GM21447 (cell line): ENCODE results near the gene SNX20.

Source experiments
- ATAC-seq: cut with Tn5 transposase; IDR thresholded peaks from one replicate; pipeline ENCODE4 v1.9.1; 2021; ENCODE audit not compliant: unreplicated experiment

SNX20 gene

GRCh38 chr16:50637716-50638602 is 43.2 kb downstream of the SNX20 start:
- no peak for ATAC-seq

- ATAC-seq, result no peak
These were observed 44.2 kb downstream of the SNX20 start for GRCh38 chr16:50636753-50637374.

- no peak for ATAC-seq
These were observed 45.4 kb downstream of the SNX20 start for GRCh38 chr16:50635505-50636392.

- no peak for ATAC-seq
These were observed 46.2 kb downstream of the SNX20 start for GRCh38 chr16:50634947-50635346.

GRCh38 chr16:50634090-50634489 is 47.0 kb downstream of the SNX20 start:
- no peak for ATAC-seq

GRCh38 chr16:50632927-50633800 is 47.9 kb downstream of the SNX20 start:
- no peak for ATAC-seq

GRCh38 chr16:50631985-50632576 is 49.0 kb downstream of the SNX20 start:
- ATAC-seq, result no peak

- ATAC-seq, result no peak
These were observed 49.7 kb downstream of the SNX20 start for GRCh38 chr16:50631249-50631984.

GRCh38 chr16:50630394-50631020 is 50.6 kb downstream of the SNX20 start:
- no peak for ATAC-seq

- ATAC-seq, result no peak
These were observed 51.8 kb downstream of the SNX20 start for GRCh38 chr16:50629334-50629733.

- ATAC-seq, result no peak
These were observed 52.8 kb downstream of the SNX20 start for GRCh38 chr16:50628156-50628802.

- ATAC-seq, result no peak
These were observed 53.7 kb downstream of the SNX20 start for GRCh38 chr16:50627419-50627818.

- no peak for ATAC-seq
These were observed 54.2 kb downstream of the SNX20 start for GRCh38 chr16:50626868-50627267.

- no peak for ATAC-seq
These were observed 55.7 kb downstream of the SNX20 start for GRCh38 chr16:50625374-50625773.

- no peak for ATAC-seq
These were observed 56.6 kb downstream of the SNX20 start for GRCh38 chr16:50624449-50624970.

- no peak for ATAC-seq
These were observed 58.3 kb downstream of the SNX20 start for GRCh38 chr16:50622643-50623369.

GRCh38 chr16:50622029-50622428 is 59.1 kb downstream of the SNX20 start:
- ATAC-seq, result no peak
